Natural killer cell treated with Interleukin-12 subunit alpha and Interleukin-12 subunit beta and Interleukin-15 and Interleukin-18, amount 100 ng/mL, for 72 hours (primary cell): Measurements from ENCODE around the gene PRDM16. TPM values are rescaled to one million over a fixed set of nuclear protein-coding genes. Genes with fewer than 3 reads are reported as not detected.

Source experiments
- ATAC-seq, 2 donors: fragments of 150-1000 bp; cut with Tn5 transposase in 1 of 2; sonication (Bioruptor Pico), chemical (Tn5 transposase) in 1 of 2; 2 replicates each; pipeline ENCODE4 v1.10.0; 2021
- DNase-seq: peaks from one replicate; pipeline ENCODE4 v3.0.0; 2022; ENCODE audit warnings: low spot score
- H3K27ac Mint-ChIP-seq, 2 donors: 1 replicate in 1 of 2; 2 replicates in 1 of 2; pipeline ENCODE4 v1.8.0; 2022; ENCODE audit warnings: mixed read lengths in 2 of 2, mild to moderate bottlenecking in 1 of 2, moderate library complexity in 1 of 2
- H3K27me3 Mint-ChIP-seq, 2 donors: 1 replicate in 1 of 2; 2 replicates in 1 of 2; pipeline ENCODE4 v1.8.0; 2022; ENCODE audit warnings: mixed read lengths in 2 of 2
- H3K36me3 Mint-ChIP-seq: one replicate; pipeline ENCODE4 v1.8.0; 2022; ENCODE audit warnings: mixed read lengths
- H3K4me1 Mint-ChIP-seq, 2 donors: 1 replicate in 1 of 2; 2 replicates in 1 of 2; pipeline ENCODE4 v1.8.0; 2022; ENCODE audit warnings: low read depth in 2 of 2, mixed read lengths in 2 of 2, mild to moderate bottlenecking in 1 of 2
- H3K4me3 Mint-ChIP-seq: one replicate; pipeline ENCODE4 v1.8.0; 2022; ENCODE audit warnings: mixed read lengths
- H3K9me3 Mint-ChIP-seq: 2 replicates; pipeline ENCODE4 v1.8.0; 2022; ENCODE audit warnings: mixed read lengths
- total RNA-seq, 2 donors: library from RNA; stranded (reverse); gene quantifications; one replicate each; pipeline ENCODE4 v1.2.3, GENCODE V29; 2022

The PRDM16 gene
- total RNA-seq, 2 donors from 2014 or later: not detected

- H3K9me3 Mint-ChIP-seq: no peaks in the 10 kb centered on the region
- DNase-seq: no peak
- H3K36me3 Mint-ChIP-seq: no peaks in the 10 kb centered on the region
- H3K27ac Mint-ChIP-seq: no peak overlapping the region
- peaks cover 0 to 10% of the 10 kb centered on the region in 2 donors for H3K27me3 Mint-ChIP-seq
- no peak overlapping the region for H3K4me3 Mint-ChIP-seq
- peaks cover 0 to 3% of the 10 kb centered on the region in 2 donors for H3K4me1 Mint-ChIP-seq
- no peak for ATAC-seq
These were observed 4.1 kb downstream of the PRDM16 start for GRCh38 chr1:3073186-3073488.

- Mint-ChIP-seq H3K36me3 (no peaks in the 10 kb centered on the region), H3K9me3 (no peaks in the 10 kb centered on the region), H3K4me1 (peaks cover 0 to 3% of the 10 kb centered on the region in 2 donors), H3K4me3 (no peak overlapping the region), H3K27ac (no peak overlapping the region), H3K27me3 (peaks cover 0 to 13% of the 10 kb centered on the region in 2 donors)
- no peak for DNase-seq
- ATAC-seq: no peak
These were observed 4.7 kb downstream of the PRDM16 start for GRCh38 chr1:3073489-3074296.

- DNase-seq: no peak
These were observed 5.3 kb downstream of the PRDM16 start for GRCh38 chr1:3074297-3074741.

GRCh38 chr1:3074800-3075199 is 5.8 kb downstream of the PRDM16 start:
- Mint-ChIP-seq H3K4me3 (no peak overlapping the region), H3K9me3 (no peaks in the 10 kb centered on the region), H3K4me1 (no peaks in the 10 kb centered on the region), H3K36me3 (no peaks in the 10 kb centered on the region), H3K27ac (no peak overlapping the region), H3K27me3 (peaks cover 0 to 17% of the 10 kb centered on the region in 2 donors)
- ATAC-seq: no peak
- no peak for DNase-seq

More at GRCh38 chr1:3074297-3074741, 5.3 kb downstream of the PRDM16 start:
- Mint-ChIP-seq H3K36me3 (no peaks in the 10 kb centered on the region), H3K4me3 (no peak overlapping the region), H3K27me3 (peaks cover 0 to 17% of the 10 kb centered on the region in 2 donors), H3K27ac (no peak overlapping the region), H3K4me1 (no peaks in the 10 kb centered on the region), H3K9me3 (no peaks in the 10 kb centered on the region)
- ATAC-seq: no peak

- no peaks in the 10 kb centered on the region for H3K4me1 Mint-ChIP-seq
- no peak overlapping the region for H3K27ac Mint-ChIP-seq
- ATAC-seq (no peak), DNase-seq (no peak)
- H3K27me3 Mint-ChIP-seq: peaks cover 0 to 17% of the 10 kb centered on the region in 2 donors
- H3K36me3 Mint-ChIP-seq: no peaks in the 10 kb centered on the region
- no peaks in the 10 kb centered on the region for H3K9me3 Mint-ChIP-seq
- no peak overlapping the region for H3K4me3 Mint-ChIP-seq
These were observed 6.8 kb downstream of the PRDM16 start for GRCh38 chr1:3075666-3076362.

- peaks cover 0 to 17% of the 10 kb centered on the region in 2 donors for H3K27me3 Mint-ChIP-seq
These were observed 7.3 kb downstream of the PRDM16 start for GRCh38 chr1:3076363-3076740.

GRCh38 chr1:3077081-3077480 is 8.1 kb downstream of the PRDM16 start:
- Mint-ChIP-seq H3K36me3 (no peaks in the 10 kb centered on the region), H3K27me3 (peaks cover 0 to 17% of the 10 kb centered on the region in 2 donors), H3K27ac (no peak overlapping the region), H3K9me3 (no peaks in the 10 kb centered on the region), H3K4me1 (no peaks in the 10 kb centered on the region), H3K4me3 (no peak overlapping the region)
- ATAC-seq (no peak), DNase-seq (no peak)

More at GRCh38 chr1:3076363-3076740, 7.3 kb downstream of the PRDM16 start:
- Mint-ChIP-seq H3K27ac (no peak overlapping the region), H3K36me3 (no peaks in the 10 kb centered on the region), H3K4me1 (no peaks in the 10 kb centered on the region), H3K9me3 (no peaks in the 10 kb centered on the region), H3K4me3 (no peak overlapping the region)
- DNase-seq (no peak), ATAC-seq (no peak)

GRCh38 chr1:3077561-3077960 is 8.6 kb downstream of the PRDM16 start:
- Mint-ChIP-seq H3K4me3 (no peak overlapping the region), H3K27ac (no peak overlapping the region), H3K27me3 (peaks cover 0 to 14% of the 10 kb centered on the region in 2 donors), H3K36me3 (no peaks in the 10 kb centered on the region), H3K4me1 (no peaks in the 10 kb centered on the region), H3K9me3 (no peaks in the 10 kb centered on the region)
- no peak for ATAC-seq
- DNase-seq: no peak

GRCh38 chr1:3078430-3078861 is 9.4 kb downstream of the PRDM16 start:
- no peaks in the 10 kb centered on the region for H3K4me1 Mint-ChIP-seq
- no peak overlapping the region for H3K27ac Mint-ChIP-seq
- ATAC-seq (no peak), DNase-seq (no peak)
- no peaks in the 10 kb centered on the region for H3K36me3 Mint-ChIP-seq
- no peak overlapping the region for H3K4me3 Mint-ChIP-seq
- peaks cover 0 to 14% of the 10 kb centered on the region in 2 donors for H3K27me3 Mint-ChIP-seq
- no peaks in the 10 kb centered on the region for H3K9me3 Mint-ChIP-seq

GRCh38 chr1:3078871-3079270 is 9.9 kb downstream of the PRDM16 start:
- no peaks in the 10 kb centered on the region for H3K4me1 Mint-ChIP-seq

GRCh38 chr1:3079381-3080052 is 10.5 kb downstream of the PRDM16 start:
- H3K36me3 Mint-ChIP-seq: no peaks in the 10 kb centered on the region
- no peak overlapping the region for H3K4me3 Mint-ChIP-seq
- H3K27ac Mint-ChIP-seq: no peak overlapping the region
- H3K9me3 Mint-ChIP-seq: no peaks in the 10 kb centered on the region
- ATAC-seq (no peak), DNase-seq (no peak)
- H3K27me3 Mint-ChIP-seq: peaks cover 0 to 14% of the 10 kb centered on the region in 2 donors
- no peaks in the 10 kb centered on the region for H3K4me1 Mint-ChIP-seq

More at GRCh38 chr1:3078871-3079270, 9.9 kb downstream of the PRDM16 start:
- H3K4me3 Mint-ChIP-seq: no peak overlapping the region
- peaks cover 0 to 14% of the 10 kb centered on the region in 2 donors for H3K27me3 Mint-ChIP-seq
- no peaks in the 10 kb centered on the region for H3K36me3 Mint-ChIP-seq
- DNase-seq (no peak), ATAC-seq (no peak)
- H3K27ac Mint-ChIP-seq: no peak overlapping the region
- no peaks in the 10 kb centered on the region for H3K9me3 Mint-ChIP-seq

- Mint-ChIP-seq H3K36me3 (no peaks in the 10 kb centered on the region), H3K27ac (no peak overlapping the region), H3K4me1 (no peaks in the 10 kb centered on the region), H3K27me3 (peaks cover 0 to 14% of the 10 kb centered on the region in 2 donors), H3K4me3 (no peak overlapping the region), H3K9me3 (no peaks in the 10 kb centered on the region)
- no peak for DNase-seq
- ATAC-seq: no peak
These were observed 11.3 kb downstream of the PRDM16 start for GRCh38 chr1:3080053-3080955.

- Mint-ChIP-seq H3K27ac (no peak overlapping the region), H3K9me3 (no peaks in the 10 kb centered on the region), H3K27me3 (peaks cover 0 to 12% of the 10 kb centered on the region in 2 donors), H3K4me1 (no peaks in the 10 kb centered on the region), H3K36me3 (no peaks in the 10 kb centered on the region), H3K4me3 (no peak overlapping the region)
- no peak for DNase-seq
- ATAC-seq: no peak
These were observed 12.2 kb downstream of the PRDM16 start for GRCh38 chr1:3081171-3081683.
